Activated B cell treated with CpG ODN at 0.5 μM for 24 hours (primary cell): ENCODE results near the gene NF2. TPM values are rescaled to one million over a fixed set of nuclear protein-coding genes. Genes with fewer than 3 reads are reported as not detected.

ENCODE experiments used
- ATAC-seq: fragments of 200-7000 bp; cut with Tn5 transposase; one replicate; pipeline ENCODE4 v1.10.0; 2021; ENCODE audit warnings: low read depth, mild to moderate bottlenecking, moderate library complexity
- CTCF ChIA-PET: fragments of 350-600 bp; sonication (Branson Sonifier 250); formaldehyde crosslinking; loops from one replicate; lab custom pipeline; 2021; ENCODE audit warnings: antibody characterized with exemption; lab: Charles Lee
- POLR2A ChIA-PET: fragments of 350-600 bp; sonication (Branson Sonifier 250); formaldehyde crosslinking; loops from one replicate; lab custom pipeline; 2021; ENCODE audit warnings: antibody characterized with exemption; lab: Charles Lee
- DNase-seq: peaks from one replicate; pipeline ENCODE4 v3.0.0; 2022
- H3K27ac Mint-ChIP-seq: one replicate; pipeline ENCODE4 v1.8.0; 2020; ENCODE audit warnings: mixed read lengths
- H3K27me3 Mint-ChIP-seq: one replicate; pipeline ENCODE4 v1.8.0; 2021; ENCODE audit warnings: mixed read lengths
- H3K36me3 Mint-ChIP-seq: one replicate; pipeline ENCODE4 v1.8.0; 2021; ENCODE audit warnings: low read depth, mixed read lengths
- H3K4me1 Mint-ChIP-seq: one replicate; pipeline ENCODE4 v1.8.0; 2021; ENCODE audit warnings: mixed read lengths
- H3K4me3 Mint-ChIP-seq: one replicate; pipeline ENCODE4 v1.8.0; 2020; ENCODE audit warnings: mild to moderate bottlenecking, mixed read lengths
- H3K9me3 Mint-ChIP-seq: one replicate; pipeline ENCODE4 v1.8.0; 2020; ENCODE audit warnings: mixed read lengths
- CTCF ChIP-seq: fragments of 200-600 bp; IDR thresholded peaks from one replicate; pipeline ENCODE4 v1.8.0; 2022; ENCODE audit warnings: antibody characterized with exemption, mild to moderate bottlenecking
- intact Hi-C: fragments of 100-400 bp; cut with micrococcal nuclease; formaldehyde crosslinking; loops from one replicate; pipeline ENCODE4 v1.15.1; 2024
- total RNA-seq: library from RNA; stranded (reverse); gene quantifications from 2 replicates; pipeline ENCODE4 v1.2.3, GENCODE V29; 2022

The NF2 gene
- total RNA-seq, 1 donor from 2014 or later, result 30.3 TPM

- Mint-ChIP-seq H3K9me3 (no peaks in the 10 kb centered on the region), H3K27me3 (no peaks in the 10 kb centered on the region), H3K27ac (no peak overlapping the region), H3K36me3 (peaks cover 41% of the 10 kb centered on the region), H3K4me1 (peaks cover 3% of the 10 kb centered on the region), H3K4me3 (no peak overlapping the region)
- ChIA-PET POLR2A (no interaction called here), CTCF (no interaction called here)
- intact Hi-C loops, result no loop called here
- no peak for DNase-seq
- TF ChIP-seq CTCF, result no peak
- ATAC-seq, result no peak
These were observed 131.4 kb downstream of the NF2 start for GRCh38 chr22:29734838-29735237.

DNA sequence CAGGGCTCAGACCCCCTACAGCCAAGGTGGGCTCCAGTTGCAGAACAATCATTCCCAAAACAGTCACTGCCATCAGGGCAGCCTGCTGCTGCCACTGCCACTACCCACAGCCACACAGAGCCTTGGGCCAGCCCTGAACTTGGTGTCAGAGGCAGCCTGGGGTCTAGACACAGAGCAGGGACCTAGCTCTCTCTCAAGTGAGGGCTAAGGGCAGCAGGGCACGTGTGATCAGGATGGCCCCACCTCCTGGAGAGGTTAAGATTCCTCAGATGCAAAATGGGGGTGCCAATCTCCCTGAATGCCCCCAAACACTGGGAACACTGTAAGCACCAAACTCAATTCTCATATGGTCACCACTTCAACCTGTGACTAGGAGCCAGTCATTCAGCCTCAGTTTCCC, 132.0 kb downstream of the NF2 start:
- Mint-ChIP-seq H3K27ac (no peak overlapping the region), H3K4me3 (no peak overlapping the region), H3K4me1 (peaks cover 3% of the 10 kb centered on the region), H3K36me3 (peaks cover 45% of the 10 kb centered on the region), H3K27me3 (no peaks in the 10 kb centered on the region), H3K9me3 (no peaks in the 10 kb centered on the region)
- no peak for DNase-seq
- intact Hi-C loops, result no loop called here
- no peak for ATAC-seq
- ChIA-PET POLR2A (no interaction called here), CTCF (no interaction called here)
- TF ChIP-seq CTCF, result no peak

- Mint-ChIP-seq H3K4me1 (peaks cover 3% of the 10 kb centered on the region), H3K4me3 (no peak overlapping the region), H3K27ac (no peak overlapping the region), H3K36me3 (peaks cover 46% of the 10 kb centered on the region), H3K27me3 (no peaks in the 10 kb centered on the region), H3K9me3 (no peaks in the 10 kb centered on the region)
- ChIA-PET POLR2A (no interaction called here), CTCF (no interaction called here)
- intact Hi-C loops, result no loop called here
- TF ChIP-seq CTCF, result no peak
- ATAC-seq (no peak), DNase-seq (no peak)
These were observed 134.1 kb downstream of the NF2 start for GRCh38 chr22:29737251-29738117.

GRCh38 chr22:29738118-29738815, 134.8 kb downstream of the NF2 start:
- H3K36me3 Mint-ChIP-seq, result peaks cover 46% of the 10 kb centered on the region
- POLR2A ChIA-PET, result no interaction called here

More at GRCh38 chr22:29738118-29738815, 134.8 kb downstream of the NF2 start:
- no peak for DNase-seq
- Mint-ChIP-seq H3K4me1 (peaks cover 3% of the 10 kb centered on the region), H3K27me3 (no peaks in the 10 kb centered on the region), H3K27ac (no peak overlapping the region), H3K9me3 (no peaks in the 10 kb centered on the region), H3K4me3 (no peak overlapping the region)
- intact Hi-C loops, result no loop called here
- CTCF ChIA-PET, result no interaction called here
- TF ChIP-seq CTCF, result no peak
- no peak for ATAC-seq
